H1 (cell line): ENCODE measurements around the gene CRPPA. TPM values are rescaled to one million over a fixed set of nuclear protein-coding genes. Genes with fewer than 3 reads are reported as not detected.
A peak's percentile ranks its signal among the peaks of the same experiment; 100 is the strongest.

Source experiments
- CTCF ChIA-PET: fragments of 300-600 bp; sonication (Branson Sonifier 250); formaldehyde crosslinking; loops from one replicate; lab custom pipeline; 2021; ENCODE audit not compliant: partially characterized antibody; lab: Charles Lee
- POLR2A ChIA-PET: fragments of 300-600 bp; sonication (Branson Sonifier 250); formaldehyde crosslinking; loops from one replicate; lab custom pipeline; 2021; ENCODE audit warnings: inconsistent platforms; ENCODE audit not compliant: partially characterized antibody; lab: Charles Lee
- DNase-seq, 2 experiments: peaks; one replicate each; pipeline versions ENCODE4 v3.0.0 to v3.0.0-alpha.2; 2010 to 2022; ENCODE audit warnings: low spot score in 2 of 2, low read depth in 1 of 2, mixed read lengths in 1 of 2
- FAIRE-seq: peaks from 2 replicates; lab custom pipeline; 2011; peaks lifted over from hg19 to GRCh38; lab: Jason Lieb, UNC
- H2AFZ ChIP-seq: 2 replicates; pipeline ENCODE4 v1.8.1; 2012; ENCODE audit warnings: low read length, inconsistent platforms
- H2AK5ac ChIP-seq: 2 replicates; pipeline ENCODE4 v1.6.1; 2013; ENCODE audit warnings: low read depth, low read length
- H2BK120ac ChIP-seq: replicated peaks from 2 replicates; pipeline ENCODE3; 2013; ENCODE audit warnings: low read depth, low read length, inconsistent platforms
- H2BK12ac ChIP-seq: 2 replicates; pipeline ENCODE4 v1.6.1; 2013; ENCODE audit warnings: low read depth, low read length
- H2BK15ac ChIP-seq: 2 replicates; pipeline ENCODE4 v1.6.1; 2013; ENCODE audit warnings: low read length
- H2BK20ac ChIP-seq: 2 replicates; pipeline ENCODE4 v1.6.1; 2013; ENCODE audit warnings: low read length
- H2BK5ac ChIP-seq: 2 replicates; pipeline ENCODE4 v1.6.1; 2013; ENCODE audit warnings: low read depth, low read length
- H3K14ac ChIP-seq: 2 replicates; pipeline ENCODE4 v1.6.1; 2013; ENCODE audit warnings: inconsistent platforms; ENCODE audit not compliant: insufficient read length
- H3K18ac ChIP-seq: 2 replicates; pipeline ENCODE4 v1.6.1; 2013; ENCODE audit warnings: low read length; ENCODE audit errors: extremely low read depth
- H3K23ac ChIP-seq: 2 replicates; pipeline ENCODE4 v1.6.1; 2013; ENCODE audit warnings: inconsistent platforms; ENCODE audit not compliant: insufficient read length
- H3K23me2 ChIP-seq: 2 replicates; pipeline ENCODE4 v1.6.1; 2013; ENCODE audit warnings: low read depth, low read length
- H3K27ac ChIP-seq: 2 replicates; pipeline ENCODE4 v1.6.1; 2011; ENCODE audit warnings: low read depth, low read length, inconsistent platforms
- H3K27me3 ChIP-seq, 4 experiments: replicated peaks in 1 of 4; 1 replicate in 1 of 4; 2 replicates in 3 of 4; pipeline versions ENCODE4 v1.6.1 to v1.8.1; 2011 to 2013; ENCODE audit warnings: low read length in 3 of 4, mild to moderate bottlenecking in 3 of 4, inconsistent platforms in 2 of 4, mixed read lengths in 2 of 4, moderate library complexity in 1 of 4; ENCODE audit not compliant: control insufficient read depth in 3 of 4, insufficient read depth in 3 of 4; ENCODE audit errors: extremely low read depth in 1 of 4
- H3K36me3 ChIP-seq, 4 experiments: 2 replicates each; pipeline versions ENCODE4 v1.6.1 to v1.8.1; 2011 to 2013; ENCODE audit warnings: mild to moderate bottlenecking in 4 of 4, low read length in 3 of 4, moderate library complexity in 2 of 4, control low read depth in 1 of 4, inconsistent platforms in 1 of 4; ENCODE audit not compliant: insufficient read depth in 4 of 4, control insufficient read depth in 2 of 4
- H3K4ac ChIP-seq: replicated peaks from 2 replicates; pipeline ENCODE3; 2013; ENCODE audit warnings: low read length, low read depth, mixed read lengths, inconsistent platforms; ENCODE audit not compliant: insufficient read length
- H3K4me1 ChIP-seq, 4 experiments: replicated peaks in 1 of 4; 1 replicate in 1 of 4; 2 replicates in 3 of 4; pipeline versions ENCODE4 v1.6.1 to v1.8.1; 2011 to 2013; ENCODE audit warnings: low read length in 3 of 4, inconsistent platforms in 2 of 4, mixed read lengths in 1 of 4; ENCODE audit not compliant: insufficient read depth in 4 of 4, control insufficient read depth in 3 of 4
- H3K4me2 ChIP-seq, 2 experiments: 2 replicates each; pipeline versions ENCODE4 v1.6.1 to v1.8.1; 2011 to 2013; ENCODE audit warnings: low read depth in 2 of 2, low read length in 2 of 2, control low read depth in 1 of 2, inconsistent platforms in 1 of 2, mild to moderate bottlenecking in 1 of 2; ENCODE audit not compliant: insufficient read depth in 1 of 2
- H3K4me3 ChIP-seq, 4 experiments: fragments of 200-600, 300-600 bp in 1 of 4; sonication (generic), shearing (Covaris generic), sonication (Bioruptor Twin) in 1 of 4; 2 replicates each; pipeline versions ENCODE4 v1.5.1 to v1.8.1; 2011 to 2016; ENCODE audit warnings: low read length in 4 of 4, low read depth in 3 of 4, control low read depth in 2 of 4, inconsistent platforms in 2 of 4, mild to moderate bottlenecking in 2 of 4, mixed read lengths in 1 of 4, moderate library complexity in 1 of 4; ENCODE audit not compliant: insufficient read depth in 2 of 4; ENCODE audit errors: extremely low read depth in 1 of 4
- H3K56ac ChIP-seq: replicated peaks from 2 replicates; pipeline ENCODE3; 2013; ENCODE audit warnings: low read depth, mild to moderate bottlenecking, mixed read lengths, low read length, inconsistent platforms; ENCODE audit not compliant: insufficient read length
- H3K79me1 ChIP-seq: 2 replicates; pipeline ENCODE4 v1.6.1; 2013; ENCODE audit warnings: low read depth, low read length, control low read depth
- H3K79me2 ChIP-seq, 2 experiments: 2 replicates each; pipeline versions ENCODE4 v1.6.1 to v1.8.1; 2012 to 2013; ENCODE audit warnings: low read length in 2 of 2, mild to moderate bottlenecking in 2 of 2, inconsistent platforms in 1 of 2; ENCODE audit not compliant: insufficient read depth in 2 of 2, control insufficient read depth in 1 of 2
- H3K9ac ChIP-seq, 4 experiments: replicated peaks in 1 of 4; 1 replicate in 1 of 4; 2 replicates in 3 of 4; pipeline versions ENCODE4 v1.6.1 to v1.8.1; 2011 to 2013; ENCODE audit warnings: low read depth in 3 of 4, low read length in 3 of 4, control low read depth in 2 of 4, mild to moderate bottlenecking in 2 of 4, moderate library complexity in 2 of 4, inconsistent platforms in 1 of 4; ENCODE audit errors: extremely low read depth in 1 of 4
- H3K9me3 ChIP-seq, 2 experiments: 2 replicates each; pipeline versions ENCODE4 v1.6.1 to v1.8.1; 2012 to 2013; ENCODE audit warnings: mild to moderate bottlenecking in 2 of 2, moderate library complexity in 2 of 2, control low read depth in 1 of 2, inconsistent platforms in 1 of 2, low read depth in 1 of 2, low read length in 1 of 2, mixed read lengths in 1 of 2; ENCODE audit not compliant: insufficient read depth in 2 of 2
- H4K20me1 ChIP-seq, 2 experiments: replicated peaks in 1 of 2; 2 replicates each; pipeline versions ENCODE3 to v1.8.1; 2011 to 2013; ENCODE audit warnings: inconsistent platforms in 2 of 2, low read length in 2 of 2, mild to moderate bottlenecking in 1 of 2; ENCODE audit not compliant: insufficient read depth in 2 of 2, control insufficient read depth in 1 of 2
- H4K5ac ChIP-seq: 2 replicates; pipeline ENCODE4 v1.6.1; 2013; ENCODE audit warnings: low read length, low read depth, mixed read lengths, inconsistent platforms; ENCODE audit not compliant: insufficient read length
- H4K8ac ChIP-seq: 2 replicates; pipeline ENCODE4 v1.8.0; 2013; ENCODE audit warnings: mild to moderate bottlenecking, moderate library complexity, low read length, inconsistent platforms; ENCODE audit not compliant: insufficient read depth; ENCODE audit errors: extremely low read depth
- H4K91ac ChIP-seq: replicated peaks from 2 replicates; pipeline ENCODE3; 2013; ENCODE audit warnings: low read length, mixed read lengths, inconsistent platforms; ENCODE audit not compliant: insufficient read length
- CBX5 ChIP-seq: fragments of 300-800, 300-1000 bp; sonication (generic); IDR thresholded peaks from 2 replicates; pipeline ENCODE4 v1.7.1; 2016; ENCODE audit warnings: antibody characterized with exemption, low read length, low read depth
- GTF2F1 ChIP-seq: IDR thresholded peaks from 2 replicates; pipeline ENCODE4 v1.6.1; 2012; ENCODE audit warnings: low read depth, low read length, improper control_type of control experiment, borderline replicate concordance
- KDM4A ChIP-seq: IDR thresholded peaks from one replicate; pipeline ENCODE4 v1.7.1; 2012; ENCODE audit warnings: low read depth, mild to moderate bottlenecking, moderate library complexity, low read length, inconsistent platforms; ENCODE audit not compliant: severe bottlenecking
- TEAD4 ChIP-seq: IDR thresholded peaks from 2 replicates; pipeline ENCODE4 v1.6.1; 2012; ENCODE audit warnings: low read depth, low read length, inconsistent platforms, mixed read lengths
- ZNF274 ChIP-seq: IDR thresholded peaks from 2 replicates; pipeline ENCODE4 v1.7.0; 2012; ENCODE audit warnings: low read length, borderline replicate concordance; ENCODE audit errors: extremely low read depth
- WGBS, 2 experiments: shearing (Covaris generic) in 1 of 2; methylation state at CpG; one replicate each; pipeline versions ENCODE4 v1.1.6 to v1.1.7; 2013 to 2015; ENCODE audit warnings: low lambda C conversion rate in 2 of 2, mixed read lengths in 2 of 2, inconsistent platforms in 1 of 2, low coverage in 1 of 2, missing lambda C conversion rate in 1 of 2; ENCODE audit not compliant: insufficient replicate concordance in 2 of 2, insufficient coverage in 1 of 2, insufficient read length in 1 of 2; ENCODE audit errors: extremely low coverage in 1 of 2, missing lambda C conversion rate in 1 of 2; 5-methylcytosine and 5-hydroxymethylcytosine counted together
- polyA plus RNA-seq, 7 experiments: library from polyadenylated mRNA; depleted of rRNA in 3 of 7; stranded (reverse) in 5 of 7; unstranded in 2 of 7; fragments of >200 nt in 5 of 7; fragments of 200-250 nt in 2 of 7; gene quantifications; 1 replicate in 5 of 7; 2 replicates in 1 of 7; 4 replicates in 1 of 7; pipeline versions ENCODE4 v1.2.1 to v1.2.3, GENCODE V29; 2011 to 2013; ENCODE audit warnings: missing spikeins in 2 of 7, mixed read lengths in 2 of 7
- total RNA-seq: library from RNA; stranded (reverse); fragmentation: NEBNext Ultra II Directional; extraction: Animal tissue kit (Norgen Biotek cat#: 25700); gene quantifications from 2 replicates; pipeline ENCODE4 v1.2.1, GENCODE V29; 2021

The CRPPA gene
- total and polyA plus RNA-seq, 2 of the 8 experiments (the other 6 are each of a cell fraction or from before 2014, with no cell fraction given), result 0.23 to 0.39 TPM

GRCh38 chr7:16397501-16398145, 23.7 kb downstream of the CRPPA start:
- Histone ChIP-seq H3K36me3 (peaks cover 0 to 35% (median 9%) of the 10 kb centered on the region in 4 experiments; a peak in 3 of 8 replicates), H3K4me1 (no peaks in the 10 kb centered on the region), H4K8ac (no peak overlapping the region), H2BK5ac (no peak overlapping the region), H3K79me1 (no peaks in the 10 kb centered on the region), H3K27ac (no peak overlapping the region), H3K18ac (no peak overlapping the region), H3K9ac (no peak overlapping the region; a peak in 1 of 7 replicates), H3K9me3 (peaks cover 45 to 50% of the 10 kb centered on the region in 2 experiments), H2BK20ac (no peak overlapping the region), H4K20me1 (no peaks in the 10 kb centered on the region), H3K79me2 (no peaks in the 10 kb centered on the region; a peak in 1 of 4 replicates), H2AFZ (no peak overlapping the region), H3K27me3 (no peaks in the 10 kb centered on the region), H3K23me2 (no peaks in the 10 kb centered on the region), H3K23ac (no peak overlapping the region), H2BK120ac (no peak overlapping the region), H2AK5ac (peak overlapping the region; percentile 8; the same call in 1 of the 2 replicates), H3K4me3 (peak overlapping the region in 1 of 4 experiments; percentile 0; a peak in 2 of 8 replicates), H4K91ac (no peak overlapping the region), H2BK15ac (no peak overlapping the region), H2BK12ac (no peak overlapping the region), H3K56ac (no peak overlapping the region), H3K14ac (no peak overlapping the region), H3K4me2 (no peak overlapping the region), H4K5ac (no peak overlapping the region), H3K4ac (no peak overlapping the region)
- 93% methylated on average over 33 of the region's 33 CpGs; no CpG with 5 or more reads in 1 of the 2 experiments for WGBS, 2 experiments
- ChIA-PET POLR2A (no interaction called here), CTCF (no interaction called here)
- FAIRE-seq (no peak), DNase-seq (no peak)
- TF ChIP-seq ZNF274 (no peak), GTF2F1 (no peak), TEAD4 (no peak), CBX5 (0 out of 2 replicates have a peak, but pooled peaks have one; percentile 79), KDM4A (no peak)
